Measurements from ENCODE around the gene RGS14.

Gene RGS14

GRCh38 chr5:177330991-177331842 lies 26.5 kb upstream of the RGS14 start (continued):
- TF ChIP-seq CSRNP3 (CRISPR knock-in tag; IDR thresholded peaks at IDR 0.05) (no peak), OSR1 (CRISPR knock-in tag; IDR thresholded peaks at IDR 0.05) (no peak)
- TF ChIP-seq, protein P1, sequence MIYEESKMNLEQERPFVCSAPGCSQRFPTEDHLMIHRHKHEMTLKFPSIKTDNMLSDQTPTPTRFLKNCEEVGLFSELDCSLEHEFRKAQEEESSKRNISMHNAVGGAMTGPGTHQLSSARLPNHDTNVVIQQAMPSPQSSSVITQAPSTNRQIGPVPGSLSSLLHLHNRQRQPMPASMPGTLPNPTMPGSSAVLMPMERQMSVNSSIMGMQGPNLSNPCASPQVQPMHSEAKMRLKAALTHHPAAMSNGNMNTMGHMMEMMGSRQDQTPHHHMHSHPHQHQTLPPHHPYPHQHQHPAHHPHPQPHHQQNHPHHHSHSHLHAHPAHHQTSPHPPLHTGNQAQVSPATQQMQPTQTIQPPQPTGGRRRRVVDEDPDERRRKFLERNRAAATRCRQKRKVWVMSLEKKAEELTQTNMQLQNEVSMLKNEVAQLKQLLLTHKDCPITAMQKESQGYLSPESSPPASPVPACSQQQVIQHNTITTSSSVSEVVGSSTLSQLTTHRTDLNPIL (CRISPR knock-in tag; IDR thresholded peaks at IDR 0.05; ENCODE audit: low read depth), result no peak

GRCh38 chr5:177332031-177332895 lies 25.5 kb upstream of the RGS14 start:
- no peak for ATAC-seq
- TF ChIP-seq ZNF565 (CRISPR knock-in tag; conservative IDR thresholded peaks at IDR 0.05; ENCODE audit: low read depth) (no peak), ARNTL (CRISPR knock-in tag; IDR thresholded peaks at IDR 0.05; ENCODE audit: borderline replicate concordance, low read depth) (no peak)

- no peak for ATAC-seq
- TF ChIP-seq ISL1 (CRISPR knock-in tag; IDR thresholded peaks at IDR 0.05) (no peak), CSDC2 (CRISPR knock-in tag; IDR thresholded peaks at IDR 0.05) (no peak), ZFP30 (CRISPR knock-in tag; IDR thresholded peaks at IDR 0.05) (no peak), ZC3H10 (CRISPR knock-in tag; IDR thresholded peaks at IDR 0.05) (no peak), ZNF70 (CRISPR knock-in tag; IDR thresholded peaks at IDR 0.05) (no peak), BACH2 (CRISPR knock-in tag; IDR thresholded peaks at IDR 0.05; ENCODE audit: borderline replicate concordance) (no peak), PPARA (CRISPR knock-in tag; IDR thresholded peaks at IDR 0.05; ENCODE audit: borderline replicate concordance) (no peak), ESRRG (CRISPR knock-in tag; IDR thresholded peaks at IDR 0.05) (no peak), TCF4 (CRISPR knock-in tag; IDR thresholded peaks at IDR 0.05; ENCODE audit: borderline replicate concordance) (no peak)
- TF ChIP-seq, protein P2, sequence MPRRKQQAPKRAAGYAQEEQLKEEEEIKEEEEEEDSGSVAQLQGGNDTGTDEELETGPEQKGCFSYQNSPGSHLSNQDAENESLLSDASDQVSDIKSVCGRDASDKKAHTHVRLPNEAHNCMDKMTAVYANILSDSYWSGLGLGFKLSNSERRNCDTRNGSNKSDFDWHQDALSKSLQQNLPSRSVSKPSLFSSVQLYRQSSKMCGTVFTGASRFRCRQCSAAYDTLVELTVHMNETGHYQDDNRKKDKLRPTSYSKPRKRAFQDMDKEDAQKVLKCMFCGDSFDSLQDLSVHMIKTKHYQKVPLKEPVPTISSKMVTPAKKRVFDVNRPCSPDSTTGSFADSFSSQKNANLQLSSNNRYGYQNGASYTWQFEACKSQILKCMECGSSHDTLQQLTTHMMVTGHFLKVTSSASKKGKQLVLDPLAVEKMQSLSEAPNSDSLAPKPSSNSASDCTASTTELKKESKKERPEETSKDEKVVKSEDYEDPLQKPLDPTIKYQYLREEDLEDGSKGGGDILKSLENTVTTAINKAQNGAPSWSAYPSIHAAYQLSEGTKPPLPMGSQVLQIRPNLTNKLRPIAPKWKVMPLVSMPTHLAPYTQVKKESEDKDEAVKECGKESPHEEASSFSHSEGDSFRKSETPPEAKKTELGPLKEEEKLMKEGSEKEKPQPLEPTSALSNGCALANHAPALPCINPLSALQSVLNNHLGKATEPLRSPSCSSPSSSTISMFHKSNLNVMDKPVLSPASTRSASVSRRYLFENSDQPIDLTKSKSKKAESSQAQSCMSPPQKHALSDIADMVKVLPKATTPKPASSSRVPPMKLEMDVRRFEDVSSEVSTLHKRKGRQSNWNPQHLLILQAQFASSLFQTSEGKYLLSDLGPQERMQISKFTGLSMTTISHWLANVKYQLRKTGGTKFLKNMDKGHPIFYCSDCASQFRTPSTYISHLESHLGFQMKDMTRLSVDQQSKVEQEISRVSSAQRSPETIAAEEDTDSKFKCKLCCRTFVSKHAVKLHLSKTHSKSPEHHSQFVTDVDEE (CRISPR knock-in tag; IDR thresholded peaks at IDR 0.05), result no peak
These were observed 24.8 kb upstream of the RGS14 start for GRCh38 chr5:177332896-177333260.

DNA sequence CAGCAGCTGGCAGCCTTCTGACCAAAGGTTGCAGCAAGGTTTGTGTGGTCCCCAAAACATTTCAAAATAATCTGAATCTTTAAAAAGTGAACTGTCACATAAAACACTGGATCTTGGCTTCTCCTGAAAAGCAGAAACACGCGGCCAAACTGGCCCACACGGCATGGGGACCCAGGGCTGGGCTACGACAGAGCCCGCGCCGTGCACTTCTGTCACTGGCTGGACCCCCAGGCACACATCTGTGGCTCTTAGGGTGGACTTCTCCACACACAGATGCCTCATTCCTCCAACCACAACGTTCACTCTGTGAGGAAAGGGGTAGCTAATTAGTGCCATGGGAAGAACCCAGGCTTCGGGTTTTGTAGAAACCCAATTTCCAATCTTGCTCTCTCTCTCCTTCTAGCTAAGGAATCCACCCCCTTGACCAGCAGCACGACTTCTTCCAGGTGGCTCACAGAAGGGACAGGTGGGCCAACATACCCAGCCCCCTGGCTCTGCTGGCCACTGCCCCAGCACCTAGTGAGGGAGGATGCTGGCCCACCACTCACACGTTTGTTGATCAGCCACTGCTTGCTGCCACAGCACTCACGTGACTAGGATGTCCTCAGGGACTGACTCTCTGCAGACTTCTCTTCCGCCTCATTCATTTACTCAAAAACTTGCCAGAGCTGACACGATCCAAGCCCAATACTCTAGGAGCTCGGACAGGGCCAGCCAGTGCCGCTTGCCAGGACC lies 24.1 kb upstream of the RGS14 start:
- no peak for ATAC-seq

More for the DNA sequence above, 24.1 kb upstream of the RGS14 start:
- TF ChIP-seq RARB (CRISPR knock-in tag; IDR thresholded peaks at IDR 0.05) (no peak), CSRNP3 (CRISPR knock-in tag; IDR thresholded peaks at IDR 0.05) (no peak), PPARA (CRISPR knock-in tag; IDR thresholded peaks at IDR 0.05; ENCODE audit: borderline replicate concordance) (no peak), ZNF8 (CRISPR knock-in tag; IDR thresholded peaks at IDR 0.05) (no peak), TOX (CRISPR knock-in tag; IDR thresholded peaks at IDR 0.05; ENCODE audit: borderline replicate concordance) (no peak), ZNF70 (CRISPR knock-in tag; IDR thresholded peaks at IDR 0.05) (no peak)
- TF ChIP-seq, protein P3, sequence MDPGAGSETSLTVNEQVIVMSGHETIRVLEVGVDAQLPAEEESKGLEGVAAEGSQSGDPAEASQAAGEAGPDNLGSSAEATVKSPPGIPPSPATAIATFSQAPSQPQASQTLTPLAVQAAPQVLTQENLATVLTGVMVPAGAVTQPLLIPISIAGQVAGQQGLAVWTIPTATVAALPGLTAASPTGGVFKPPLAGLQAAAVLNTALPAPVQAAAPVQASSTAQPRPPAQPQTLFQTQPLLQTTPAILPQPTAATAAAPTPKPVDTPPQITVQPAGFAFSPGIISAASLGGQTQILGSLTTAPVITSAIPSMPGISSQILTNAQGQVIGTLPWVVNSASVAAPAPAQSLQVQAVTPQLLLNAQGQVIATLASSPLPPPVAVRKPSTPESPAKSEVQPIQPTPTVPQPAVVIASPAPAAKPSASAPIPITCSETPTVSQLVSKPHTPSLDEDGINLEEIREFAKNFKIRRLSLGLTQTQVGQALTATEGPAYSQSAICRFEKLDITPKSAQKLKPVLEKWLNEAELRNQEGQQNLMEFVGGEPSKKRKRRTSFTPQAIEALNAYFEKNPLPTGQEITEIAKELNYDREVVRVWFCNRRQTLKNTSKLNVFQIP (CRISPR knock-in tag; IDR thresholded peaks at IDR 0.05; ENCODE audit: borderline replicate concordance, low read depth), result no peak
- TF ChIP-seq, protein P2 (CRISPR knock-in tag; IDR thresholded peaks at IDR 0.05), result no peak
